Measurements from ENCODE around the gene DISC1.

GRCh38 chr1:231619257-231619634 lies 7.3 kb upstream of the DISC1 start:
- TF ChIP-seq CTCF (IDR thresholded peaks at IDR 0.05; ENCODE audit: low read depth, low read length) (no peak), EZH2phosphoT487 (IDR thresholded peaks at IDR 0.05; ENCODE audit: low read depth) (no peak)
